PC-9 (cell line): ENCODE measurements around the gene CDK5.

Experiments used
- EZH2 ChIP-seq: fragments of 200-600 bp; sonication (generic); IDR thresholded peaks from 2 replicates; pipeline ENCODE4 v1.8.0; 2017; ENCODE audit warnings: antibody characterized with exemption, low read depth
- TF ChIP-seq, protein P1 (sequence below): fragments of 200-600 bp; sonication (generic); conservative IDR thresholded peaks from 2 replicates; pipeline ENCODE4 v1.6.1; 2017; ENCODE audit warnings: mixed run types, antibody characterized with exemption, mild to moderate bottlenecking, moderate library complexity

DNA sequence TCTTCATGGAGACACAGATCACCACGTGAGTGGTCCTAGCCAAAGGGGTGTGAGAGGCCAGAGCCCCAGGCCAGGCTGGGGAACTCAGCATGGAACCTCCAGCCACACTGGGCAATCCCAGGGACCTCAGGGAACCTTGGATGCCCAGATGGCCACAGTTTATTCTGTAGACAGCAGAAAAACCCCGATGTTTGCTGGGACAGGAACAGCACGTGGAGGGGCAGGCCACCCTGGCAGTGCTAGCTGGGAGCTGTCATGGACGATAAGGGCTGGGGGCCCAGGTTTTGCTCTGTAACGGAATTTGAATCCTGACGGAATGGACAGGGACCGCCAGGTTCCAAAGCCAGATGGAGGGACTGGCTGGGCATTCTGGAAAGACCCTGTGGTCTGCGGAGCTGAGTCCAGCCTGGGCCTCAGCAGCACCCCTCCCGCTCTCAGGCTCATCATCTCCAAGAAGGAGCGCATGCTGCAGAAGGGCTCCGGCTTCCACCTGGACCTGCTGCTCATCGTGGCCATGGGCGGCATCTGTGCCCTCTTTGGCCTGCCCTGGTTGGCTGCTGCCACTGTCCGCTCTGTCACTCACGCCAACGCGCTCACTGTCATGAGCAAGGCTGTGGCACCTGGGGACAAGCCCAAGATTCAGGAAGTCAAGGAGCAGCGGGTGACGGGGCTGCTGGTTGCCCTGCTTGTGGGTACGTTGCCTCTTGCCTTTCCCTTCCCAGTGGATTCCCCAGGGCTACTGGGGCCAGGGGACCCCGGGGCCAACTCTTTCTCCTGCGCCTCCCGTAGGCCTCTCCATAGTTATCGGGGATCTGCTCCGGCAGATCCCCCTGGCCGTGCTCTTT, 17.3 kb upstream of the CDK5 start:
- TF ChIP-seq, protein P1, sequence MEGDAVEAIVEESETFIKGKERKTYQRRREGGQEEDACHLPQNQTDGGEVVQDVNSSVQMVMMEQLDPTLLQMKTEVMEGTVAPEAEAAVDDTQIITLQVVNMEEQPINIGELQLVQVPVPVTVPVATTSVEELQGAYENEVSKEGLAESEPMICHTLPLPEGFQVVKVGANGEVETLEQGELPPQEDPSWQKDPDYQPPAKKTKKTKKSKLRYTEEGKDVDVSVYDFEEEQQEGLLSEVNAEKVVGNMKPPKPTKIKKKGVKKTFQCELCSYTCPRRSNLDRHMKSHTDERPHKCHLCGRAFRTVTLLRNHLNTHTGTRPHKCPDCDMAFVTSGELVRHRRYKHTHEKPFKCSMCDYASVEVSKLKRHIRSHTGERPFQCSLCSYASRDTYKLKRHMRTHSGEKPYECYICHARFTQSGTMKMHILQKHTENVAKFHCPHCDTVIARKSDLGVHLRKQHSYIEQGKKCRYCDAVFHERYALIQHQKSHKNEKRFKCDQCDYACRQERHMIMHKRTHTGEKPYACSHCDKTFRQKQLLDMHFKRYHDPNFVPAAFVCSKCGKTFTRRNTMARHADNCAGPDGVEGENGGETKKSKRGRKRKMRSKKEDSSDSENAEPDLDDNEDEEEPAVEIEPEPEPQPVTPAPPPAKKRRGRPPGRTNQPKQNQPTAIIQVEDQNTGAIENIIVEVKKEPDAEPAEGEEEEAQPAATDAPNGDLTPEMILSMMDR = no peak
- no peak for TF ChIP-seq EZH2
